Stomach (tissue), 9 donors: ENCODE measurements around the gene ITGAD. TPM values are rescaled to one million over a fixed set of nuclear protein-coding genes. Genes with fewer than 3 reads are reported as not detected.

Source experiments
- DNase-seq, 2 donors: peaks; one replicate each; pipeline versions ENCODE4 v3.0.0 to v3.0.0-alpha.2; 2013 to 2019
- H3K27ac ChIP-seq, 5 donors: fragments of 200-600 bp in 4 of 5; sonication (generic) in 4 of 5; one replicate each; pipeline ENCODE4 v1.5.1; 2013 to 2019; ENCODE audit warnings: mild to moderate bottlenecking in 1 of 5, moderate library complexity in 1 of 5
- H3K27me3 ChIP-seq, 3 donors: fragments of 200-600 bp; sonication (generic); one replicate each; pipeline ENCODE4 v1.5.1; 2017 to 2019; ENCODE audit warnings: mixed run types in 1 of 3
- H3K36me3 ChIP-seq, 4 donors: fragments of 200-600 bp; sonication (generic); 1 replicate in 3 of 4; 2 replicates in 1 of 4; pipeline ENCODE4 v1.5.1; 2016 to 2019
- H3K4me1 ChIP-seq, 4 donors: fragments of 200-600 bp; sonication (generic); one replicate each; pipeline ENCODE4 v1.5.1; 2016 to 2019
- H3K4me3 ChIP-seq, 4 donors: fragments of 200-600 bp; sonication (generic) in 3 of 4; one replicate each; pipeline ENCODE4 v1.5.1; 2016 to 2019; ENCODE audit warnings: mild to moderate bottlenecking in 1 of 4
- H3K9me3 ChIP-seq, 4 donors: fragments of 200-600 bp; sonication (generic); one replicate each; pipeline ENCODE4 v1.5.1; 2016 to 2019
- CTCF ChIP-seq, 7 experiments: fragments of 450-650 bp in 4 of 7; fragments of 200-600 bp in 3 of 7; sonication (generic) in 3 of 7; IDR thresholded peaks; one replicate each; pipeline ENCODE4 v1.5.1; 2016 to 2019; ENCODE audit warnings: antibody characterized with exemption in 7 of 7, control low read depth in 2 of 7, mild to moderate bottlenecking in 1 of 7
- EP300 ChIP-seq: sonication (generic); formaldehyde crosslinking; IDR thresholded peaks from one replicate; pipeline ENCODE4 v1.6.1; 2017; ENCODE audit warnings: antibody characterized with exemption
- POLR2A ChIP-seq, 4 donors: fragments of 450-650 bp; IDR thresholded peaks; one replicate each; pipeline ENCODE4 v1.6.1; 2016; ENCODE audit warnings: antibody characterized with exemption in 4 of 4, control low read depth in 2 of 4, mild to moderate bottlenecking in 1 of 4, moderate library complexity in 1 of 4
- POLR2AphosphoS5 ChIP-seq, 3 donors: sonication (generic); formaldehyde crosslinking; IDR thresholded peaks; one replicate each; pipeline ENCODE4 v1.6.1; 2016; ENCODE audit warnings: antibody characterized with exemption in 3 of 3
- WGBS, 5 donors: extraction: QIAGEN DNeasy Blood & Tissue Kit in 3 of 5; methylation state at CpG; one replicate each; pipeline versions ENCODE4 v1.1.5 to v1.1.7; 2013 to 2018; 5-methylcytosine and 5-hydroxymethylcytosine counted together
- intact Hi-C: fragments of 100-400 bp; cut with DNase I; formaldehyde crosslinking; loops from one replicate; pipeline ENCODE4 v1.15.1; 2023; ENCODE audit warnings: low total_unique reads
- polyA plus RNA-seq, 3 donors: library from polyadenylated mRNA; stranded (reverse); fragments of 200-250 nt; gene quantifications; one replicate each; pipeline ENCODE4 v1.2.3, GENCODE V29; 2013
- total RNA-seq, 5 donors: library from RNA; depleted of rRNA; stranded (reverse); fragments of >200 nt; gene quantifications; one replicate each; pipeline versions ENCODE4 v1.1.0 to v1.2.3, GENCODE V29; 2014 to 2016
- donor health status: healthy with polysubstance abuse.
- donor health status: Bipolar disorder and iron deficiency.
- donor health status: healthy.

ITGAD gene
- total and polyA plus RNA-seq, 8 donors, result 0.29 to 0.37 TPM; not detected in 6

GRCh38 chr16:31470615-31471014 is 77.5 kb downstream of the ITGAD start:
- intact Hi-C loops, result no loop called here
- DNase-seq, result no peak
- TF ChIP-seq POLR2AphosphoS5 (IDR thresholded peaks at IDR 0.05) (no peak), CTCF (IDR thresholded peaks at IDR 0.05) (no peak), POLR2A (IDR thresholded peaks at IDR 0.05) (no peak), EP300 (no peak)
- Histone ChIP-seq H3K27me3 (peaks cover 0 to 14% (median 0%) of the 10 kb centered on the region in 3 donors), H3K27ac (peak overlapping the region in 4 of 5 donors; percentile 88 to 96 (median 92)), H3K9me3 (no peaks in the 10 kb centered on the region), H3K36me3 (peaks cover 22 to 42% (median 37%) of the 10 kb centered on the region in 4 donors), H3K4me3 (no peak overlapping the region), H3K4me1 (peaks cover 13 to 48% (median 36%) of the 10 kb centered on the region in 4 donors)
- 76 to 84% (median 80%) methylated on average over 3 of the region's 3 CpGs for WGBS, 5 donors

DNA sequence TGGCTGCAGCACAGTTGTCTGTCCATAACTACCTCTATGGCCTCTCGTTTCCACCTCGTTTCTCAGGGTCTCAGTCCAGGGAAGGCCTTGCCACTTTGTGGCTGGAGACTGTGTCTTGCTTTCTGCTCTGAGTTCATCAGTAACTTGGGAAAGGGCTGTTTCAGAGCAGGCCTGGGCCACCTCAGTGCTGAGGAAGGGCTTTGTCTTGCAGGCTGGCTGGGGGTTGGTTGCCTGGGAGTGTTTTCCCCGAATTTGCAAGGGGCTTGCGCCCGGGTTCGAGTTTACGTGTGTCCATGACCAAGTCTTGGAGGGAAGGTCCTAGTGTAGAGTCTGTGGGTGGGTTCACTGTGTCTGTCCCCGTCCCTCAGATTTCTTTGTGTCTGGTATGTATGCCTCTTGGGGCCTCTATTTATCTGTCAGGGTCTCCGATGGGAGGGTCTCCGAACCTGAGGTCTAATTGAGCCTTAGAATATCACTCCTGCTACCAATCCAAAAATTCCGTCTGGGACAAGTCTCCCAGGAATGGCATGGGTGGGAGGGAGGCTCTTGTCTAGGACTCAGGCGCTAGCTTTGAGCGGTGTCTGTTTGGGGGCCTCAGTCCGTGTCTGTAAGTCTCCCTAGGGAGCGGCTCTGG is 78.2 kb downstream of the ITGAD start:
- Histone ChIP-seq H3K9me3 (no peaks in the 10 kb centered on the region), H3K4me3 (peak overlapping the region; percentile 56 to 81 (median 68)), H3K36me3 (peaks cover 15 to 42% (median 37%) of the 10 kb centered on the region in 4 donors), H3K27ac (peak overlapping the region; percentile 48 to 96 (median 88)), H3K27me3 (peaks cover 0 to 14% (median 0%) of the 10 kb centered on the region in 3 donors), H3K4me1 (peaks cover 20 to 56% (median 44%) of the 10 kb centered on the region in 4 donors)
- intact Hi-C loops, result no loop called here
- TF ChIP-seq POLR2AphosphoS5 (IDR thresholded peaks at IDR 0.05) (no peak), POLR2A (IDR thresholded peaks at IDR 0.05) (no peak), EP300 (no peak), CTCF (IDR thresholded peaks at IDR 0.05) (no peak)
- no peak for DNase-seq
- WGBS, 5 donors, result 28 to 57% (median 44%) methylated on average over 11 to 15 of the region's 15 CpGs

DNA sequence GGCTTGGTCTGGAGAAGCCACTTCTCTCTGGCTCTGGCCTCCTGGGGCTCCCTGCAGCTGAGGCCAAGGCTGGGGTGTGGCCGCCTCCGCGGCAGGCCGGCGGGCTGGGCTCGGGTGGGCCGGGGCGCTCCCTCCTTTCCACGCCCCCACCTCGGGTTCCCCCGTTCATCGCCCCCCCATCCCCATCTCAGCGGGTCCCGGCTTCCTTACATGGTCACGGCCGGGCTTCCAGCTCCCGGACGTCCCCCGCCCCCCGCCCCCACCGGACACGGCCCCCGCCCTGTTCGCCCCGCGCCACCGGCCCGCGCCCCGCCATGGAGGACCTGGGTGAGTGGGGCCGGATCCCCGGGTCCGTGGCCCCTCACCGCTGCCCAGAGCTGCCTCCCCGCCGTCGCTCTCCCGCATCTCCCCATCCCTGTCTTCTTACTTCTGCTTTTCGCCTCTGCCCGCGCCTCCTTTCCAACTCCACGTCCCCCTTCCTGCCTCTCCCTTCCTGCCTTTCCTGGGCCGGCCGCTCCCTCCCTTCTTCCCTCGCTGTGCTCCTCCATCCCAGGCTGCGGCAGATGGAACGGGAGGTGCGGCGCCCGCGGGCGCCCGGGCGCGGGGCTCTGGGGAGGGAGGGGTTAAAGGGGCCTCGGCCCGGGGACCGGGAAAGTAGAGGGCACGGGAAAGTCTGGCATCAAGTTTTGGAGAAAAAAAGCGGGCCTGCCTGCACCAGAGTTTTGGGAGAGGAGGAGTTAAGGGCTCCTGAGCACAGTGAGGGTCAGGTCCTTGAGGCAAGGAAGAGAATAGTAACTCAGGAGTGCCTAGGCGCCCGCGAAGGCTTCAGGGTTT is 79.0 kb downstream of the ITGAD start, which contains the start of gene TGFB1I1:
TSS of gene TGFB1I1 (plus strand) at position 278 of the 834 bp plus-strand sequence. CDS start at position 315, 37 bp downstream.
- Histone ChIP-seq H3K27me3 (peaks cover 0 to 14% (median 0%) of the 10 kb centered on the region in 3 donors), H3K36me3 (peaks cover 12 to 42% (median 35%) of the 10 kb centered on the region in 4 donors), H3K27ac (peak within 1 kb of the TSS; percentile 70 to 96 (median 88)), H3K4me1 (peaks cover 24 to 62% (median 51%) of the 10 kb centered on the region in 4 donors), H3K9me3 (no peaks in the 10 kb centered on the region), H3K4me3 (peak within 1 kb of the TSS; percentile 56 to 81 (median 68))
- intact Hi-C loops, result no loop called here
- 0 to 2% (median 1%) methylated on average over 27 to 63 of the region's 63 CpGs for WGBS, 5 donors
- DNase-seq, result peak in 1 of 2 donors; percentile 90
- TF ChIP-seq CTCF (IDR thresholded peaks at IDR 0.05), result no peak
- no peak for TF ChIP-seq POLR2A (IDR thresholded peaks at IDR 0.05)
- no peak for TF ChIP-seq EP300
- TF ChIP-seq POLR2AphosphoS5 (IDR thresholded peaks at IDR 0.05), result no peak

DNA sequence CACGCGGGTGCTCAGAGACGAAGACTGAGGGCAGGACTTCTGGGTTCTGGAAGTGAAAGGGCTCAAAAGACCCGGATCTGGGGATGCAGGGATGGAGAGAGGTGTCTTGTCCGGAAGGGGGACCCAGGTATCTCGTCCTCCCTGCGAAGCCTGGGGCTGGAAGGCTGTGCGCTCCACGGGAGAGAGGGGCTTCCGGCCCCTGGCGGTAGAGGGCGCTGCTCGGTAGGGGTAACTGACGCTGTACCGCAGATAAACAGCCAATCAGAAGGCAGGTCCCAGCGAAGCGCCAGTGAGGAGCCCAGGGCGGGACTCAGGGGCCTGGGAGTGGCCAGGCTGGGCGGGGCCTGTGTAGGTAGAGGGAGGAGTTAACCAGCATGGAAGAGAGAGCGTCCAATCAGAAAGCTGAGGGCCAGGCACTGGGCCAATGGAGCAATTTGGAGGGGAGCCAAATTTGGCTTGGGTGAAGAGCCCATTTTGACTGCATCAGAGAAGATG is 79.6 kb downstream of the ITGAD start:
- DNase-seq, result peak; percentile 87 to 95
- peaks cover 30 to 68% (median 57%) of the 10 kb centered on the region in 4 donors for H3K4me1 ChIP-seq
- peak in 5 of 7 experiments; percentile 54 to 74 (median 63) for TF ChIP-seq CTCF (IDR thresholded peaks at IDR 0.05)
- TF ChIP-seq POLR2AphosphoS5 (IDR thresholded peaks at IDR 0.05), result no peak
- no peaks in the 10 kb centered on the region for H3K9me3 ChIP-seq
- peak overlapping the region; percentile 70 to 96 (median 88) for H3K27ac ChIP-seq
- intact Hi-C loops, result no loop called here
- H3K4me3 ChIP-seq, result peak overlapping the region; percentile 56 to 81 (median 68)
- peaks cover 0 to 14% (median 0%) of the 10 kb centered on the region in 3 donors for H3K27me3 ChIP-seq
- peaks cover 19 to 45% (median 37%) of the 10 kb centered on the region in 4 donors for H3K36me3 ChIP-seq
- 20 to 36% (median 33%) methylated on average over 20 of the region's 20 CpGs for WGBS, 5 donors
